HG03521 (cell line): ENCODE measurements around the gene LPIN1.

Experiments
- ATAC-seq: cut with Tn5 transposase; IDR thresholded peaks from one replicate; pipeline ENCODE4 v1.9.1; 2021; ENCODE audit warnings: mild to moderate bottlenecking, moderate library complexity; ENCODE audit not compliant: unreplicated experiment

Gene LPIN1

DNA sequence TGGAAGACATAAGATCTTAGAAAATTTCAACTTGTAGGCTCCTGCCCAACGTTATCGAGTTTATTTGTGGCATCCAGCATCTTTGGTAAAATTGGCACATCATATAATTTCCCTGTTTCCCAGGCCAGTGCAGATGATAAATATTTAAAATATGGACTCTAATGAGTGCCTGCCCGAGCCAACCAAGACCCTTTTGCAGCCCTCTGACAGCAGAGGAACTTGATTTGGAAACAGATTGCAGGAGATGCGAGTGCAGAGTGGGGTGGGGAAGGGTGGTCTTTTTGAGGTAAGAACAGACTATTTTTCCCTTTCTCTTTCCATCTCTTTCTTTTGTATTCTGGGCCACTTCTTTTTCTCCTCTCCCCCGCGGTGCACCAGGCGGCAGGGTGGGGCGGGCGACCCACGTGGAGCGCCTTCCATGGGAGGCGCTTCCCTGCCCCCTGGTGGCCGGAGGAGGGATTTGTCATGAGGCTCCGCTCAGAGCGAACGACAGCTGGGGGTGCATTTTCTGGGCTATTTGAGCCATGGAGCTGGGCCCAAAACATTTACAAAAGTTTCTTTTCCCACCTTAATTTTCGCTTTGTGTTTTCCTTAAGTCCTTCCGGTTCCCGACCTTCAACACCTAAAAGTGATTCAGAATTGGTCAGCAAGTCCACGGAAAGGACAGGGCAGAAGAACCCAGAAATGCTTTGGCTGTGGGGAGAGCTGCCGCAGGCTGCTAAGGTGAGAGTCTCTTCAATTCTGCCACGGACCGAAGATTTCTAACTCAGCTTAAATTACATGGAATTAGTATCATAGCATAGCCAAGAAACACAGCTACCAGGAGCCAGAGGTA lies 32.7 kb downstream of the LPIN1 start:
- ATAC-seq = peak; percentile 85

DNA sequence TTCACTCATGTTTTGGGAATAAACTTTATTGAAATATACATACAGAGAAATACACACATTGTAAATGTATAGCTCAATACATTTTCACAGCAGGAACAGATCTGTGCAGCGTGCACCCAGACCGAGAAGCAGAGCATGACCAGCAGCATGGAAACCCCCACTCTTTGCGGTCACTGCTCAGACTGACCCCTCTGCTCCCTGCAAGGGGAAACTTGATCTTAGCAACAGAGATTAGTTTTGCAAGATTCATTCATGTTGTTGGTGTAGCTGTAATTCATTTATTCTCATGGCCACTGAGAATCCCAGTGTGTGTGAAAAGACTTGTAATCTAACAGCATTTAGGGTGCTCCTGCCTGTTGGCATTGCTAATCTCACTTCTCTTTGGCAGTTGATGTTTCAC lies 35.2 kb downstream of the LPIN1 start:
- no peak for ATAC-seq

DNA sequence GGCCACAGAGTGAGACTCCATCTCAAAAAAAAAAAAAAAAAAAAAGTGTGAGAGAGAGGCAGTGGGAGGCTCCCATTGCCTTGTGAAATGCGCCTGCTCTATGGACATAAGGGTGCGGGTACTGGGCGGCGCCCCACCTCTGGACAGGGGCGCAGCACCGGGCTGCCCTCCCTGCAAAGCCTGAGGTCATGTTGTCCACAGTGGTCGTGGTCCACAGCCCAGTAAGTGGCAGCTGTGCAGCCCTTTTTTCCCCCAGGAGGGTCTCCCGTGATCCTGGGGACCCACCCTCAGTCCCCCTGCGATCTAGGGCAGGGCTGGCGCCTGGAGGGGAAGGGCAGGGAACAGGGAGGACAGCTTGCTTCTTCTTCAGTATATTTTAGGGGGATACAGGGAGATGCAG lies 37.8 kb downstream of the LPIN1 start:
- no peak for ATAC-seq

DNA sequence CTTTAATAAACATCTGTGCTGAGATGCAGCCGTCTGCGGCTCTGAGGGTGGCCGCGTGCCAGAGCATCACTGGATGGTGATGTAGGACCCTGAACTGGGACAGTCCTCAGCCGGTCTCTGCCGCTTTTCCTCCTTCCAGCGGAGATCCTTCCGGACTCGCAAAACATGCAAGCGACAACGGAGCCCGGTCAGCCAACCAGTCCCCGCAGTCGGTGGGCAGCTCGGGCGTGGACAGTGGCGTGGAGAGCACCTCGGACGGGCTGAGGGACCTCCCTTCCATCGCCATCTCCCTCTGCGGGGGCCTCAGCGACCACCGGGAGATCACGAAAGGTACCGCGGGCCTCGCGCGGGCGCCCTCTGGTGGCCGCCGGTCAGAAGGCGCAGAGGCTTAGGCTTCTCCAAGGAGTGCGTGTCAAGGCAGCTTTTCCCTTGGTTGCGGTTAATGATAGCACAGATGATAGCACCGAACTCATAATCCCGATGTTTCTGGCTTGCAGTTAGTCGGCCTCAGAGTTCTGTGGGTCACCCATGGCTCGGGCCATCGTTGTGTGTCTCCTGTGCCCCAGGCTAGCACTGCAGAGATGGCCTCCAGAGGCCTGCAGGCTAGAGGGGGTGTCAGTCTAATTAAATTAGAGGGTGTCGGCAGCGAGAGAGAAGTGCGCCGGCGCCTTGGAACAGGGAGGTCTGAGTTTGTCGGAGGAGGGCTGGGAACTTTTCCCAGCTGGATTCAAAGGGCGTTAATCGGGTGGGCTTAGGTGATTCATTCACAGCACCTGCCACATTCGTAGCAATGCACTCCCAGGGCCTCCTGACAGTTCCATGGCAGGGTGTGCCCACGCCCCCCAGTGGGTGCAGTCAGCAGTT lies 38.5 kb downstream of the LPIN1 start:
- no peak for ATAC-seq

DNA sequence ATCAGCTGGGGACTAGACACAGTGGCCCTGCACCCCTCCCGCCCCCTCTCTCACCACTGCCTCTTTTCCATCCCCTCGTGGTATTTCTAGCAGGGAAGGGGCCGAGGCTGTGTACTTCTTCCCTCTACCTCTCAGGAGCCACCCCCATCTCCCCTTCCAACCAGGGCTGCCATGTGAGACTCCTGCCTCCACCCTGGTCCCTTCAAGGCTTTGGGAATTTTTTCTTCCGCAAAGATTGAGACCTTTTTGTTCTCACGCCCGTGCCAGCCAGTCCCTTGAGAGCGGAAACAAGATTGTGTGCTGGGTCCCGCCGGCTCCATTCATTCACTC lies 39.1 kb downstream of the LPIN1 start:
- no peak for ATAC-seq

DNA sequence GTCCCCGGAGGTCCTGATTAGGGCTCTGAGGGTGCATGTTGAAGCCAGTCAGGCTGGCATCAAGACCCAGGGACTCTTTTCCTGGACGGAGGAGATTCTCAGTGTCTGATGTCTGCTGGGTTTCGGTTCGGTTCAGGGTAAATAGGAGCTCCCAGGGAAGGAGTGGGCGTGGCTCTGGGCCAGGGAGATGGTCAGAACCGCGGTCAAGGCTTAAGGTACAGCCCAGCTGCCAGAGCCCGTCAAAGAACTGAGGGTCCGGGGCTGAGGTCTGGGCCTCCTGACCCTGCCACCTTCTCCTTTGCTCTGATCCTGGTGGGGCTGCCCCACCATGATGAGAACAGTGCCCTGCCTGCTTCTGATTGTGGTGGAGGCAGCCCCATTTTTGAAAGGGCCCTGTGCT lies 39.8 kb downstream of the LPIN1 start:
- ATAC-seq = no peak

DNA sequence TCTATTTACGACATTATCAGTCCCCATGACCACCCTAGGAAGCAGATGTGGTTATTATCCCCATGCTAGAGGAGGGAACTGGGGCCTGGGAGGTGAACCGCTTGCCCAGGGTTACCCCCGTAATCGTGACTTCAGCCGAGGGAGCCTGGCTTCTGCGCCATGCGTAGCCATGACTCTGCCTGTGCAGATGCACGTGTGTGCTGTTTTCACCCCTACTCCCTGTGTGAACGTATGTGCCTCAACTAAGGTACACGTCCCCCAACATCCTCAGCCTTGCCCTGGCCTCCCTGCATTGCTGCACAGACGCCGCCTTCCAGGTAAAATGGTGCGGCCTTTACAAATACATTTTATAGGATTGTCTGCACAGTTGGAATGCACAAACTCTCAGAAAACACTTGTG lies 40.2 kb downstream of the LPIN1 start:
- no peak for ATAC-seq

DNA sequence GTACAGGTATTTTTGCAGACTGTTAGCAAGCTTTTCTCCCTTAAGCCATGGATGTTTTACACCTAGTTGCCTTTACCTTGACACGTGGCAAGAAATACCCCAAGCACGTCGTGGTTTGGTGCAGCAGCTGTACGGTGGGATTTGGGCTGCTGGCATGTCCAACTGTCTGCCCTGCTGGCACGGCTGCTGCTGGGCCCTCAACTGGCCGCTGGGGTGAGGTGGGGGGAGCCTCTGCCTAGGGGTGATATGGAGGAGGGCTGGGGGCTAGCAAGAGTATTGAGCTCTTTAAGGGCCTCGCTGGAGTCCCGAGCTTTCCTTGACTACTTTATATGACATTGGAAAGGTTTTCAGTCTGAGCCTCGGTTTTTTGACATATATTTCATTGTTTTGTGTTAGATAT lies 41.6 kb downstream of the LPIN1 start:
- ATAC-seq = no peak

DNA sequence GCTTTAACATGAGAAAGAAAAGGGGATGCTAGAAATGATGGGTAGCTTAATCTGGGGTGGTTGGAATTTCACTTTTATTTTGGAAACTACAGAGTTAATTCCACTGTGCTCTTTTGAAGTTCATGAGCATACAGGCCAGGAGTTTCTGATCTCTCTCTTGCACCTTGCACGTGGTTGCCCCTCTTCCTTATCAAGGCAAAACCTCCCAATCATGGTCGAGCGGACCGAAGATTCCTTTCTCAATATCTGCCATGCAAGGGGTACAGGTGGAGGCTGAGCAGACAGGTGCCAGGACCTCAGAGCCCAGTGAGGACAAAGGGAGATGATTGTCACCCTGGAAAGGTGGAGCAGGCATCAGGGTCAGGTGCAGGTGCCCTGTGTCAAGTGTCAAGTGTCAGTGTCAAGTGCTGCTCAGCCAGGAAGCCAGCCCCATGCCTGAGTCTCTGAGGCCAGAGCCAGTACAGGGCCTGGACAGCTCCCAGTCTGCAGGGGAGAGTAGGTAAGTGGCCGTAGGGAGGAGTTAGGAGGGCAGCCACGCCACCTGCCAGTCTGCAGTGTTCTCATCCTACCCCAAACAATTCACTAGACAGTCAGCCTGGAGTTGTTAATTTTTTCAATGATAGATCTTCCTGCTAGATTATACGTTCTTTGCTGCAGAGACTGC lies 42.2 kb downstream of the LPIN1 start:
- ATAC-seq = no peak

DNA sequence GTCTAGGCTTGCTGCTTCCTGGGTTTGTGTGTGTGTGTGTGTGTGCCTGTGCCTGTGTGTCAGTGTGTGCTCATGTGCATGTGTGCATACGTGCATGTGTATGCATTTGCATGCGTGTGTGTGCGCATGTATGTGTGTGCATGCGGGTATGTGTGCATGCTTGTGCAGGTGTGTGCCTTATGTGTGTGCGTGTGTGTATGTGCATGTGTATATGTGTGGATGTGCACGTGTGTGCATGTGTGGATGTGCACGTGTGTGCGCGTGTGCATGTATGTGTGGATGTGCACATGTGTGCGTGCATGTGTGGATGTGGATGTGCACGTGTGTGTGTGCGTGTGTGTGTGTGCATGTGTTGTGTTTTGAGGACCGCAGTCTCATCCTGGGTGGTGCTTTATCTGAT lies 42.8 kb downstream of the LPIN1 start:
- ATAC-seq = no peak

DNA sequence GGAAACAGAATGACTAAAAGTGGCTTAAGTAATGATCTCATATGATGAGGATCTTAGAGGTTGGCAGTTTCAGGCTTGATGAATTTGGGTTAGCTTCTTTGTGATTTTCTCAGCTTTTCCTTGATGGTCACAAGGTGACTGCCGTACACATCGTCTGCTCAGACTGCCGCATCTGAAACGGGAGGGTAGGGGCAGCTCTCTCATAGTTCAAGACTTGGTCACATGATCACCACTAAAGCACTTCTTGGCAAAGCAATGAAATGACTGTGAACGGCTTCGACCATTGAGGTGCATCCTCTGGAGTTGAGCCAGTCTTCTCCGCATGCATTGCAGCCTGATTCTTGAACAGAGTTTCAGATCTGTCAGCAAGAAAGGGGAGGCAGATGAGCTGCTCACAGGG lies 43.8 kb downstream of the LPIN1 start:
- ATAC-seq = no peak

DNA sequence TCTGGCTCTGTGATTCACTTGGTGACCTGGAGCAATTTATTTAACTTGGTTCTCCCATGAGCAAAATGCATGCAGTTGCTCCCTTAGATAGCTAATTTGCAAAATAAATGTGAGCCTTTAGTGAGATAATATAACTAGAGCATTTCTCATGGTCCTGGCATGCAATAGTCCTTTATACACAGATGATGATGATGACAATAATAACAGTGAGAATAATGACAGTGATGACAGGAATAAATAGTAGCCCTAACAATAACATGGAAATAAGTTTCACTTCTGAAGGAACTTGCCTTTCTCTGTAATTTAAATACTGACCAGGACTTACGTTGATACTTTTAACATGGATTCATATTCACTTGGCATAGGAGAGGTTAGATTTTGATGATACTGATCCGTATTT lies 49.2 kb downstream of the LPIN1 start:
- no peak for ATAC-seq

DNA sequence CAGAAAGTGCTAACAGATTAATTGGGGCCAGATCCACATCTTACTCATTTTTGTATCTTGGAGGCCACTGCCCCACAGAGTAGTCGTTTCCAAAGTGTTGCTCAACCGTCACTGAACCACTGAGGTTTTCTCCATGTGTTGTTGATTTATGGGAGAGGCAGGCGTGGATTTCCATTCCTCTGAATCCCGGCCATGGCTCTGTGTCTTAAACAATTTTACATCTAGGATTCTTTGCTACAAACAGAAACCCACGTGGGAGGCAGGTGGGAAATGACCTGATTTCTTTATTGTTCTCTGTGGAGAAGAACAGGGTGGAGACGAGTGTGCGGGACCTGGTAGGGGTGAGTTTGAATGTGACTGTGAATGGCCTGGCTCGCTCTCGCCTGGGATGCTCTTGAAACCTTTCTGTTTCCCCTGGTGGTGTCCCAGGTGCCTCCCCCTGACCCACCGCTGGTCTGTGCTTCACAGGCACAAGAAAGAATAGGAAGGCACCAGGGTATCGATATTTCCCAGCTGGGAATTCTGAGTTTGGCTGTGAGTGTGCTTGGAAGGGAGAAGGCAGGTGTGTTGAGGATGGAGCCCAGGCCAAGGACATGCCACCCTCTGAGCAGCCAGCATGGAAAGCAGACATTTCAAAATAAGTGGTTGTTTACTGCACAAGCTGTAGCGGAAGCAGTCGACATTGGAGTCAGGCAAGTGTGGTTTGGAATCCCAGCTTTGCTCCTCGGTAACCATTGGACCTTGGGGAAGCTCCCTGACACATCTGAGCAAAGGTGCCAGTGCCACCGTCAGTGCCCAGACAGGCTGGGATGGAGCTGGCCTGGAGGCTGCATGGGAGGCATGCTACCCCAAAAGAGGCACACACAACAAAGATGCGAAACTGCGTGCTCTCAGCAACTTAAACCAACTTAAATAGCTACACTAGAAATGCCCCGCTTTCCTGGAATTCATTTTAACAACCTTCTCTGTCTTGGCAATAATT lies 50.0 kb downstream of the LPIN1 start:
- no peak for ATAC-seq

DNA sequence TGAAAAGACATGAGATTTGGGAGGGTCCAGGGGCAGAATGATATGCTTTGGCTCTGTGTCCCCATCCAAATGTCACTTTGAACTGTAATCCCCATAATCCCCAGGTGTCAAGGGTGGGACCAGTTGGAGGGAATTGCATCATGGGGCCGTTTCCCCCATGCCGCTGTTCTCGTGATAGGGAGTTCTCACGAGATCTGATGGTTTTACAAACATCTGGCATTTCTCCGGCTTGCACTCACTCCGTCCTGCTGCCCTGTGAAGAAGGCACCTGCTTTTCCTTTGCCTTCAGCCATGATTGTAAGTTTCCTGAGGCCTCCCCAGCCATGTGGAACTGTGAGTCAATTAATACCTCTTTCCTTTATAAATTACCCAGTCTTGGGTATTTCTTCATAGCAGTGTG lies 51.4 kb downstream of the LPIN1 start:
- no peak for ATAC-seq

DNA sequence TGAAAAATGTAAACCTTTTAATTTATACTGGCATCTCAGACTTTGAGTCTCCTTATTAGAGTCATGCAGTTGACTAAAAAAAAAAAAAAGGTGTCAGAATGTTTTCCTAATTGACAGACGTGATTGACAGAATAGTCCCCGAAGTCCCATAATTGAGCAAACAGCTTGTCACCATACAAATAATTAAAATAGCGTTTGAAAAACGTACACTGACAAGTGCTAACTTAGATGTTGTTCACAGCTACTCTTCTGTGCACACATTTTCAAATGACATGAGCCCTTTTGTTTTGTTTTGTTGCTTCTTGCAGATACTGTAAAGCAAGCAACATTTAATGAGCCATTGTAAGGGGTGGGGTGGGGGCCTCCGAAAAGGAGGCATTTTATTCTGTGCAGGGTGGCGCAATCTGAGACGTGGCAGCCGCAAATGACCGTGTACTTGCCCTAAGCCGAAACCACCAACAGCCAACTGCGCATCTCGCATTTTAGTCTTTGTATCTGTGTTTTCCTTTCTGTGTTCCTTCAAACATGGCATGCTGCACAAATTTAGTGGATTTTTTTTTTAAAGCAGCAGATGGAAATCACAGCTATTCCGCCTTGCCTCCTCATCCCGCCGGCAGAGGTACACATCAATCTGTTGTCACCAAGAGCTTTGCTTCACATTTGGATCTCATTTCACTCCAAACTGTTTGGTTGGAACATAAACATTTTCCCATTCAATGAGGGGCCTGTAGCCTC lies 52.4 kb downstream of the LPIN1 start:
- ATAC-seq = no peak

DNA sequence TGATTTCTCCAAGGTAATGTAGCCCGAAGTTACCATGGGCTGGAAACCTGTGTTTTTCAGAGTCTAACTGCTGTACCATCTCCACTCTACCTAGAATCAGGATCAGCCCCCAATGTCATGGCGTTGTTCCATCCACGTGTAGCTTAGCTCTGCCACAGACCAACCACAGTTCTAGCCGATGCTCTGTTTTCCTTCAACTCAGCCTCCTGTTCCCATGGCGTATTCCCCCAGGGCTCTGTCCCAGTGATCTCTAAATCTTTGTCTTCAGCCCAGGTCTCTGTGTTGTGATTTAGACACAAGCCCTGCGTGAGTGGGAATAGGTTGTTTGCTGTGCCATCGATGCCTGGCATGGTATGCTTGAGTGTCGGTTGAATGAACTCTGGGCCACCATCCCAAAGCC lies 53.4 kb downstream of the LPIN1 start:
- ATAC-seq = no peak

DNA sequence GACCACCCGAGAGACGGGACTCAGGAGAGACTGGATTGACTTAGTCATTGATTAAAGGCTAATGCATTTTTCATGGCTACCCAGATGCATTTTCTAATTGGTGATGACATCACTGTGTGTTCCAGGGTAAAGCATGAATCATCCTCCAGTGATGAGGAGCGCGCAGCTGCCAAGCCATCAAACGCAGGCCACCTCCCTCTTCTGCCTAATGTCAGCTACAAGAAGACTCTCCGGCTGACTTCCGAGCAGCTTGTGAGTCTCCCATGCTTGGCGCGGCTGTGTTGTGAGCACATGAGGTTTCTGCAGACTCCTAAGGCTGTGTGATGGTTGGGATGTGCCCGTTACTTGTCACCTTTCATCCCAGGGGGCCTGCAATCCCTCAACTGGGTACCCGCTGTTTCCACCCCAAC lies 56.4 kb downstream of the LPIN1 start:
- ATAC-seq = no peak

DNA sequence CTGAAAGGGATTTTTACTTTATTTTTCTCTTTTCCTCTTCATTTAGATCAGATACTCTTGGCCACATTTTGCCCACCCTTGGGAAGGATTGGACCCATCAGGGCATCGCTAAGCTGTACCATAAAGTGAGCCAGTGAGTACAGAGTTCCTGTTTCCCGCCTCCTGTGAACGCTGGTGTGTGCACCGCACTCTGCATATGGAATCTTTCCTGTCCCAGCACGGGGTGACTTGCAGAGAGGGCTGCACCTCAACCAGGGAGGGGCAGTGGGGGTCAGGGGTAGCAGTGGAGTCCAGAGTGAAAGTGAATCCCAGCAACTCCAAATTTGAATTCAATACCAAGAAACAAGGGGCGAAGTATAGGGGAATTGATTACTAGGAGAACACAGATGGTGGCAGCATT lies 58.6 kb downstream of the LPIN1 start:
- ATAC-seq = no peak

DNA sequence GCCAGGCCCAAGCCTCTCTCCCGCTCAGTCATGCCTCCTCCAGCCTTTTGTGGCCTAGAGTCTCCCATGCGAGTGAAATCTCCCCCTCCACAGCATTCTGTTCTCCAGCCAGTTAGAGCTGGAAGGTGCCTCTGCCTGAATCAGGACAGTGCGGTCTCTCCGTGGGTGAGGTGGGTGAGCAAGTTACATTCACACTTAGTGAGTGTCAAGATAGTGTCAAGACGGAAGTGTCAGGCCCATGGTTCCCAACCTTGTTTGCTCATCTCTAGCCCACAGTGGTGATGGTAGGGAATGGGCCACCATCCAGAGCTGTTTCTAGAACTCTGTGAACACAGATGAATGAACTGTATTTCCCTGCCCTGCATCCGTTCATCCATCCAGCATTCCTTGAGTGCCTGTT lies 59.5 kb downstream of the LPIN1 start:
- no peak for ATAC-seq
